Stimulated activated CD4-positive, alpha-beta T cell treated with anti-CD3 and anti-CD28 coated beads, TNF-alpha, amount 100 ng/mL, for 1 hour (primary cell): ENCODE results near the gene TOX2.
A peak's percentile ranks its signal among the peaks of the same experiment; 100 is the strongest.

Experiments used
- DNase-seq, 3 donors: peaks; one replicate each; pipeline ENCODE4 v3.0.0-alpha.2; 2020; ENCODE audit warnings: low read depth in 3 of 3, low spot score in 1 of 3

TOX2 gene

DNA sequence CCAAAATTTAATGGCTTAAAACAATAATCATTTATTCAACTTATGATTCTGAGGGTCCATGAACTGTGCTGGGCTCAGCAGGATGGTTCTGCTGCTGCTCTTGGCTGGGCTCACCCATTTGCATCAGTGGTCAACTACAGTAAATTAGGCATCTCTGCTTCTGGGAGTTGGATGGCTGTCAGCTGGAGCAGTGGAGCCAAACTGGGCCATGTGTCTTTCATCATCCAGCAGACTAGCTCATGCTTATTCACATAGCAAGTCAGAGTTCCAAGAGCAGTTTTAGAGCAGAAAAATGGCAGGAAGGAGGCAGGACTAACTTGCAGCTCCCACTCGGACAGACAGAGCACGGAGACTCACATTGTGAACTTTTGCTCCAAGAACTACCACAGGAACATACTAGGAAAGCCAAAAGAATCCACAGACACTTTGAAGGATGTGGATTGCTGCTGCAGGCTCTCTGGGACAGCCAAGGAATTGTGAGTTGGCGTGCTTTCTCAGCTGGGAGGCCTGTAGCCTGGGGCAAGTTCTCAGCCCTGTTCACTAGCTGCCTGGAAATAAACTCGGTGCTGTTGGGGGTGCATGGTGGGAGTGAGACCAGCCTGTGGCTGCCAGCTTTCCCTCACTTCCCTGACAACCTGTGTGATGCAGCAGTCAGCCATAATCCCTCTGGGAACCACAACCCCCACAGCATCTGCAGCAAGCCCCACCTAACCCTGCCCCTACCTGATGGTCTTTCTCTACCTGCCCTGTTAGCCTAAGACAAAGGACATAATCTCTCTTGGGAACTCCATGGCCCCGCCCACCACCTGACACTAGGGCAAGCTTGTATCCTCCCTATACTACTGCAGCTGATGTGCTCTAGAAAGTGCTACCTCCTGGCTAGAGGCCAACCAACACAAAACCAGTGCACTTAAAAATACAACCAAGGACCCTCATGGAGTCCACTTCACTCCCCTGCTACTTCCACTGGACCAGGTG lies 143.3 kb downstream of the TOX2 start:
- DNase-seq = no peak

DNA sequence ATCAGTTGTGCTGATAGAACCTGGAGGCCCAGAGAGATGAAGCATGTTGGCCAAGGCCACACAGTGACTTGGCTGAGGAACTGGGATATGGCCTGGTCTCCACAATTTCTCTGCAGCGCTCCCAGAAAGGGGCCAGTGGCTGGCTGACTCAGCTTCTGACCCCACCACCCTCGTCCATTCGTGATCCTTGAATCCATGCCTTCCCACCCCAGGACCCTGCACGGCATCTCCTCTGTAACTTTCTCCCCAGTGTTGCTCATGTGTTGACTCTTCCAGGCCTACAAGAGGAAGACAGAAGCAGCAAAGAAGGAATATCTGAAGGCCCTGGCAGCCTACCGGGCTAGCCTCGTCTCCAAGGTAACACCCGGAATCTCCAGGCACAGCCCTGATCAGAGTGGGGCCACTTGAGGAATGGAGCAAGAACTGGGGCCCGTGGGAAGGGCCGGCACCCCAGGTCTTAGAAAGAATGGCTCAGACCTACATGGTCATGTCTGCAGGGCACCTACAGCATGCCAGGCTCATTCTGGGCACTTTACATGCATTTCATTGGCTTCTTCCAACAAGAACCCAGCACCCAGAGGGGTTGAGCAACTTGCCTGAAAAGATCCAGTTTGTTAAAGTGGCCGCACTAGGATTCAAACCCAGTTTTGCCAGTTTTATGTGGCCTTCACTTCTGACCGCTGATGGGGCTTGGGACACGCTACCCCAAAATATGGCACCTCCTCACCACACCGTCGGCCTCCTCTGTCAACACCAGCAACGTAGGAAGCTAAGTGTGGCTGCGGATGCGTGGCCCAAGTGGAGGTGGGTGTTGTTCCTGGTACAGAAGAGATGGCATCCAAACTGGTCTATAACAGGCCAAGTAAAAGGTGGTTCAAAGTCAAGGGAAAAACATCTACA lies 150.1 kb downstream of the TOX2 start:
- no peak for DNase-seq

DNA sequence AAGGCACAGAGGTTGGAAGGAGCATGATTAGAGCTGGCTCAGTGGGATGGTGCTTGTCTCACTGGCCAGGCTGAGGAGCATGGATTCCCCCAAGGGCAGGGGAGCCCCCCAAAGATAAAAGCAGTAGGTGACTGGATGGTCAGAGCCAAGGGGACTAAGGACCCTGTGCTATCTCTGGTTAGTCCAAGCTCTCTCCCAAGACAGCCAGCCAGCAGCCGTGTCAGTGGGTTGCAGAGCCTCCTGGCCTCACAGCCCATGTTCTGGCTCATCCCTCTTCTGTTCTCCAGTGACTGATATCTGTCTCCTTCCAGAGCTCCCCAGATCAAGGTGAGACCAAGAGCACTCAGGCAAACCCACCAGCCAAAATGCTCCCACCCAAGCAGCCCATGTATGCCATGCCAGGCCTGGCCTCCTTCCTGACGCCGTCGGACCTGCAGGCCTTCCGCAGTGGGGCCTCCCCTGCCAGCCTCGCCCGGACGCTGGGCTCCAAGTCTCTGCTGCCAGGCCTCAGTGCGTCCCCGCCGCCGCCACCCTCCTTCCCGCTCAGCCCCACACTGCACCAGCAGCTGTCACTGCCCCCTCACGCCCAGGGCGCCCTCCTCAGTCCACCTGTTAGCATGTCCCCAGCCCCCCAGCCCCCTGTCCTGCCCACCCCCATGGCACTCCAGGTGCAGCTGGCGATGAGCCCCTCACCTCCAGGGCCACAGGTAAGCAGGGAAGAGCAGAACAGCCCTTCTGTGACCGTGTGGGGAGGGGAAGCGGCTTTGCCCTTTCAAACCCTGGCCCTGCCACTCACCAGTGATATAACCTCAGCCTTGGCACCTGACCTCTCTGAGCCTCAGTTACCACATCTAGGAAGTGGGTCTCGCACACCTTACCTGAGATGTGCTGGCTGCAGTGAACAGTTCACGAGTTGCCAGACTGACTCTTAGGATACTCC lies 151.0 kb downstream of the TOX2 start:
- DNase-seq = no peak

DNA sequence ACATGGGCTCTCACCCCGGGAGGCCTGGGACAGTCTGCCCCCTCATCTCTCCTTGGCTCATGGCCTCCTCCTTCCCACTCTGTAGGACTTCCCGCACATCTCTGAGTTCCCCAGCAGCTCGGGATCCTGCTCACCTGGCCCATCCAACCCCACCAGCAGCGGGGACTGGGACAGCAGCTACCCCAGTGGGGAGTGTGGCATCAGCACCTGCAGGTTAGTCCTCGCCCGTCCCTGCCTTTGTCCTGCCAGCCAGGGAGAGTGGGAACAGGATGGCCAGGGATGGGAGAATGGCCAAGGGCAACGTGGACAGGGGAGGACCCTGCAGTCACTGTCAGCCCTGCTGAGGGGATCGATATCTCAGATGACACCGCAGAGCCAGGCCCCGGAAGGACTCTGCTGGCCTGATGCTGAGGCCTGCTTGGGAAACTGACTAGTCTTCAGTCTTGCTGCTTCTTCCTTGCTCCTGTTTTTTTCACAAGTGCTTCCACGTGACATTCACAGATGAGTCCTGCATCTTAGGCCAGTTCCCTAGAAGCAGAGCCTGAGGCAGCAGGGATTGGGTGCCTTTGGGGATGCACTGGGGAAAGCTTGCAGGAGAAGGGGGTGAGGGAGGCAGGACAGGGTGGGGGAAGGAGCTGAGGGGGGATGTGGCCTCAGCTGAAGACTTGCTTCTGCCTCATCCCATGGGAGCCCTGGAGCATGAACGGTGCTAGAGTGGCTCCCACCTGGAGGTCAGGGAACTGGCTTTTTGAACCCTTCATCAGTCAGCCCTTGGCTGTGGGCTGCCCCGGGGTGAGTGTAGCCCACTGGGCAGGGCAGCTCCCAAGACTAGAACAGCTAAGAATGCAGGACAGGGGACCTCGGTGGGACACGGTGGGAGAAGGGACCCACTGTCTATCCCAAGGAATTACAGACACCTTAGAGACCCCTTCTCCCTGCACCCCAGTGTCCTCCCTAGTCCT lies 152.3 kb downstream of the TOX2 start:
- no peak for DNase-seq

DNA sequence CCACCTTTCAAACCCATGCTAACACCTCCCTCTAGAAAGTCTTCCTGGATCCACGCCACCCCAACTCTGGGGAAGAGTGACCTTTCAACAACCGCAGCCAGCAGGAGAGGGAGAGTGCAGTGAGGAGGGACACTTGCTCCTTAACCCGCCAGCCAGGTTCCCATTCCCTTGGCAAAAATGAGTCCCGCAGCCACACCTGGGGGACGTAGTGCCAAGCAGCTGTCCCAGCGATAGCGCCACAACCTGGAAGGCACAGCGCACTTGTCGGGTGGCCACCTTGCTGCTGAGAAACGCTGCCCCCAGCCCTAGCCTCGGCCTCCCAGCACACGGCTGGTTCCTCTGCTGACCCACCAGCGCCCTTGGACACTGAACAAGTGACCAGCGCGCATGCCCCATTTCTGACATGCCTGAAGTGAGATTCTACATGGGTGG lies 153.0 kb downstream of the TOX2 start:
- no peak for DNase-seq

DNA sequence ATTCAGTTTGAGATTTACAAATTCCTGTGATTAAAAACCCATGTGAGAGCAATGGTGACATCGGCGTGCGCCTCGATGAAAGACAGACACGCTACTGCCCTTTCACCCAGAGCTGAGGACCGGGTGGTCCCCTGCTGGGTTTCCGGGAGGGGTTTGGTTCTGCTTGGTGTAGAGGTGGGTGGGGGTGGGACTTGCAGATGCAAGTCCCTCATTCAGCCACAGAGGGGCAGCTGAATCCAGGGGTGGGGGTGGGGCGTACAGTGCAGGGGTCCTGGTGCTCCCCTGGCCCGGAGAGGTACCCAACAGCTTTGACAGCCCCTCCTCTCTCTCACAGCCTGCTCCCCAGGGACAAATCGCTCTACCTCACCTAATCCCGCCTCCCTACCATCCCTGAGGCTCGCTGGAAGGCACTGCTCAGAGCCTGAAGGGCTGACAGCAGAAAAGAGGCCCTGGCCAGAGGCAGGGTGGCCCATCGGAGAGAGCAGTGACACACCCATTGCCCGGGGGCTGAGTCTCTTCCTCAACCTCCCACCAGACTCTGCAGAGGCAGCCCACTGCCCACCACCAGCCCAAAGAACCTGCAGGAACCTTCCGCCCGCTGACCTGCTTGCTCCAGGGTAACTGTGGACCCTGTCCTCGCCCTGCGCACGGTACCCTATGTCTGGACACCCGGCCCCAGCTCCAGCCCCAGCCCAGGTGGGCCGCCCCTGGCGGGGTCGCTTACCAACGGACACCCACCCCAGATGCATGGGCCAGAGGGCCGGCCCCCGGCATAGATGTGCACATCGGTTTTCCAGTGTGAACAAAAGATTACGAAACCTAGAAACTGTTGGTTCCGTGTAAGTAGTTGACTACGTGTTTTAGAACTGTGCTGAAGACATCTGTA lies 153.9 kb downstream of the TOX2 start:
- DNase-seq = no peak

DNA sequence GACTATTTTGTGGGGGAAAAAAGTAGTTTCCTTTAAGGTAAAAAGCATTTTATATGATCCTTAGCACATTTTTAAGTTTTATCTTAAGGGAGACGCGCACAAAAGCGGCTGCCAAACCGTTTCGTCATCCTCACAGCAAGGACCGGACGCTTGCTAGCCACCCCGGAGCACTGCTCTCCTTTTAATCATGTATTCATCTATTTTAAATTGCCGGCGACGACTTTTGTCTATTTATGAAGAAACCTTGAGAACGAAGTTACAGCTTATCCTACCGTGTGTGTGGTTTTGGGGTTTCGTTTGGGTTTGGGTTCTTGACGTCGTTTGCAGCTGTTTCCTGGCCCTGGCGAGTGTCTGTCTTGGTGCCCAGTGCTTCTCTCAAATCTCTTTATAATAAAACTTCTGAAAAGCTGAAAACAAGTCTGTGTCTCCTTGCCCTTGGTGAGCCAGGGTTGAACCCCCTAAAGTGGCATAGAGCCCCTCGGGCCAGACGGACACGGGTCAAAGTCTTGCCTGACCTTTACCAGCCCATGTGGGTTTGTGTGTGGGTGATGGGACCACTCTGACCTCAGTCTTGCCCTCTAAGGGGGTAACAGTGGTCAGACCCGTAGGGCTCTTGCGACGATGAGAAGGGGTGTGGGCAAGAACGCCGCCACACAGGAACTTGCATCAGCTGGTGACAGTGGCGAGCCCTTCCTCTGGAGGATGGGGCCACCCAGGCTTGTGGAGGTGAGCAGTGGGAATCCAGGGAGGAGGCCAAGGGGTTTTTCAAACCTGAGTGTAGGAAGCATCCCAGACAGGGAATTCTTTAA lies 154.8 kb downstream of the TOX2 start:
- peak in 2 of 3 donors; percentile 39 to 53 for DNase-seq

DNA sequence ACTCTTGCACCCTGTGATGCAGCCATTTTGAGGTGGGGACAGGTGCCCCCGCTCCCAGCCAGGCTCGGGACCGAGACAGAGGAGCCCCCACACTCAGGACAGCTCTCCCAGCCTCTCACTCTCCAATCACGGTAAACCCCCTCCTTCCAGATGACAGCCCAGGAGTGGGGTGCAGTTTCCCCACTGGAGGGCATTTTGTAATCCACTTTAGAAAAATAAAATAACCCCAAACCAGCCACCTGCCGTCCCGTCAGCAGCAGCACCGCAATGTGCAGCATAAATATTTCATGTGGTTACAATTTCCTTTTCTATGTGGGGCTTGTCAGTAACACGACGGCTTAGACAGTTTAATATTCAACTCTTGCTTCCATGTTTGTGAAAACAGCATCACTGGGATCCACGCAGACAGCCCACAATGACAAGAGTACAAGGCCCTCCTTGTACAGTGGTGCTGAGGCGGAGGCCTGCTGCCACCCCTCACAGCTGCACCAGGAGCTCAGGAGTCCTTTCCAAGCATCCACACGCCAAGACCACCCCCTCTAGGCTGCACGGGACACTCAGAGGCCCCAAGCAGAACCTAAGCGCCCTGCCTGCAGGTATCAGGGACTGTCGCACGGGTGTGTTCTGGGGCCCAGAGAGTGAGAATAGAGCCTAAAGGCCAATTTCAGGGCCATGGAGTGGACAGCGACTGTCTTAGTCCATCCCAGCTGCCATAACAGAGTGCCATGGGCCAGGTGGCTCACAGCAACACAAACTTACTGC lies 155.7 kb downstream of the TOX2 start:
- DNase-seq = peak in 2 of 3 donors; percentile 8 to 31

DNA sequence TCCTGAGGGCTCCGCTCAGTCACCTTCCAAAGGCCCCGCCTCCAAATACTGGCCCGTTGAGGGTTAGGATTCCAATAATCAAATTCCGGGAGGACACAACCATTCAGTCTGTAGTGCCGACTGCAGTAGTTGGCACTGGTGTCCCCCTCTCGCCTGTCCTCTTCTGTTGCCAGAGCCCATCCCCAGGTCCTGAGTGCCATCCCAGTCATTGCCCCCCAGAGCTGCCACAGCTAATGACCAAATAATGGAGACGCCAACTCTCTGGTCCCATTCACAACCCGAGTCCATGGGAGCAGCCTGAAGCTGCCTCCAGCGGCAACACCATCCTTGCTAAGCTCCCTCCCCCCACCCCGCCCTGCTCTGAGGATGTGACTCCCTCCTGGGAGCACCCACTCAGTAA lies 156.4 kb downstream of the TOX2 start:
- DNase-seq = no peak

DNA sequence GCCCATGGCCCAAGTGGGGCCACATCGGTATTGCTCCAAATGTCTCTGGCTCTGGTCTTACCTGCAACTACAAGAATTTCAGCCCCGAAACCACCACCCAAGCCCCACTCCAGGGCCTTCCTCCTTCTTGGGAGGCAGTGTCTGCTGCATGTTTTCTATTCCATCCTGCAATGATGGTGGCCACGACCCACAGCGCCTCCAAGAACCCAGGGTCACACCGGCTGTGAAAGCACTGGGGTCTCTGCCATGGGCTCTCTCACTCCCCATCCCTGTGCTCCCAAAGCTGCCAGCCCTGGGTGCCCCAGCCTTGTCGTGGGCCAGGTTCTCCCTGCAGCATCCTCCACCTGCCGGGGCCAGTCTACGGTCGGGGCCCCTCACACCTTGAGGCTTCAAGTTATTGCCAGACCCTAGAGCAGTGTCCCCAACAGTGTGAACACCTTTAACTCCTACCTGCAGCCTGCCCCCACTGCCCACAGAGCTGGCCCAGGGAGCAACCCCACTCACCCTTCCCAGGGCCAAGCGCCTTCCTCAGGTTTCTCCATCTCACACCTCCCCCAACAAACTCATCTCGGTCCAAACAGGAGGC lies 157.0 kb downstream of the TOX2 start:
- no peak for DNase-seq

DNA sequence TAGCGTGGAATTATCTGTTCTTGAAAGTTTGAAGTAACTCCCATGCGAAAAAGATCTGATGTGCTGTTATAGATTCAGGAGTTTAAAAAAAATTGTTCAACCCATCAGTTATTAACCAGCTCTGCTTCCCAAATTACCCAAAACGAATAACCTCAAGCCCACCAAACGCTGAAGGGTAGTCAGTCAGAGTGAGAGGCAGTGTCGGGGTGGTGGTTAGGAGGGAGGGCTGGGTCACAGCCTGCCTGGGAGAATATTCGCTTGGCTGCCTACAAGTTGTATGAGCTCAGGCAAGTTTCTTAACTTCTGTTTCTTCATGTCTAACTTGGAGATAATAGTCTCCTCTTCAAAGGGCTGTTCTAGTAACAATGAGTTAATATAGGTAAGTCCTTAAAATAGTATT lies 157.7 kb downstream of the TOX2 start:
- no peak for DNase-seq

DNA sequence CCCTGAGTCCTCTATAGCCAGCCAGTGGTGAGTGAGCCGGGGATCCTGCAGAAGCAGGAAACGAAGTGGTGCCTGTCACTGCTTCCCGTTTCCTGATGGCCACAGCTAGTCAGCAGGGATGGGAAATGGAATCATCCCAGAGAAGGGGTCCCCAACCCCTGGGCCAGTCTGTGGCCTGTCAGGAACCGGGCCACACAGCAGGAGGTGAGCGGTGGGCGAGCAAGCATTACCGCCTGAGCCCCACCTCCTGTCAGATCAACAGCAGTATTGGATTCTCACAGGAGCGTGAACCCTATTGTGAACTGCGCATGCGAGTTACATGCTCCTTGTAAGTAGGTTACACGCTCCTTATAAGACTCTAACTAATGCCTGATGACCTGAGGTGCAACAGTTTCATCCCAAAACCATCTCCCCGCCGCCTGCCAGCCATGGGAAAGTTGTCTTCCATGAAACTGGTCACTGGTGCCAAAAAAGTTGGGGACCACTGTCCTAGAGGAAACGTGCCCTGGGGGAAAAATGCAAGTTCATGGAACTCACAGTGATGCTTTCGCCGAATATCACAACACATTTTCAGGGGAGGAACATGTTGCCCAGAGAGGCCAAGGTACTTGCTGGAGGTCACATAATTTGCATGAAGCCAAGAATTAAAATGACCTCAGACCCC lies 158.5 kb downstream of the TOX2 start:
- DNase-seq = no peak

DNA sequence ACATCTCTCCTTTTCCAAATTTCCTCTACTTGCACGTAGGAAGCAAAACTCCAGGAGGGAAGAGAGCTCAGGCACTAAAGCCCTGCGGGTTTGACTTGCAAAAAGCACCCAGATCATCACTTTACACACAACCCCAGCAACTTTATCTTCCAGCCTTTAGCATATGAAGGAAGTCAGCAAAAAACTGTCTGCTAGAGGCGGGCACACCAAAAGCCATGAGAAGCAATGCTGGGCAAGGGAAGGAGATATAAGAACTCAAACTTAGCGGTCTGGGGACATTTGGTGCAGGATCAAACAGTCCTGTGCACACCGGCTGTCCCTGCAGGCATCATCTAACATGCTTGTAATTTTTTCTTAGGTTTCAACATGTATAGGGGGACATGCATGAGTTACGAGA lies 159.0 kb downstream of the TOX2 start:
- DNase-seq = no peak

DNA sequence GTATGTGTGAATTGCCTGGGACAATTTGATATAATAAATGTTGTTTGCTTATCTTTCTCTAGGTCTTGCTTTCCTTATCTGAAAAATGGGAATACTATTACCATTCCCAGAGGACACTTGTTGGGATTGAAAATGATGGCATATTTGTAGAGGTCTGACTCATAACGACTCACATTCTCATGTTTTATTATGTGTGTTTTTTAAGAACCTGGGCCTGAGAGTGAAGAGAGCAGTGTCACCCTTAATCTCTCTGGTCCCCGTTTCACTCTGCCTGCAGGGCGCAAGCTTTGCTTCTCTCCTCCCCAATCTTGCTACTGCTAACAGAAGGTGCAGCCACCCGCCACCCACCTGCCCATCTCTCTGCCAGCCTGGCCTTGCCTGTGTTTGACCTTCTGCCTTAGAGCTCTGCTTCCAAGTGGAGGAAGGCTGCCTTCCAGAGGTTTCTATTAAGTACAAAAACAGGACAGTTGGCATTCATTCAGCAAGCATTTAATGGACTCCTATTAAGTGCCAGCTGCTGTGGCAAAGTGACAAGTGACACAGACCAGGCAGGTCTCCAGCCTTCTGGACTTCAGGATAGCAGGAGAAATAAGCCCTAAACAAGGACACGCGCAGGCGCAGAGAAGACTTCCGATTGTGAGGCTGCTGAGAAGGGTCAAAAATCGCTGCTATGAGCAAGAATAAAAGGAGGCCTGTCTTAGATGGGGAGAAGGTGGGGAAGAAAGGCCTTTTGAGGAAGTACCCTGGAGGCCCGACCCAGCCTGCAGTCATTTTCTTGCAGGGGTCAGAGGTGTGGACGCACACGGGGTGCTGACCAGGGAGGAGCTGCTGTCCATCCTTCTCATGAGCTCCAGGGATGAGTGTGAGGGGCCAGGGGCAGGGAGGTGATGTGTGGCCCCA lies 159.8 kb downstream of the TOX2 start:
- no peak for DNase-seq
